Activated T-helper 1 cell treated with Interleukin-2 at 50 U/mL for 16 hours (primary cell): ENCODE results near the gene FZD1.

Experiments used
- DNase-seq: peaks from one replicate; pipeline ENCODE4 v3.0.0-alpha.2; 2020; ENCODE audit warnings: low read depth

FZD1 gene

DNA sequence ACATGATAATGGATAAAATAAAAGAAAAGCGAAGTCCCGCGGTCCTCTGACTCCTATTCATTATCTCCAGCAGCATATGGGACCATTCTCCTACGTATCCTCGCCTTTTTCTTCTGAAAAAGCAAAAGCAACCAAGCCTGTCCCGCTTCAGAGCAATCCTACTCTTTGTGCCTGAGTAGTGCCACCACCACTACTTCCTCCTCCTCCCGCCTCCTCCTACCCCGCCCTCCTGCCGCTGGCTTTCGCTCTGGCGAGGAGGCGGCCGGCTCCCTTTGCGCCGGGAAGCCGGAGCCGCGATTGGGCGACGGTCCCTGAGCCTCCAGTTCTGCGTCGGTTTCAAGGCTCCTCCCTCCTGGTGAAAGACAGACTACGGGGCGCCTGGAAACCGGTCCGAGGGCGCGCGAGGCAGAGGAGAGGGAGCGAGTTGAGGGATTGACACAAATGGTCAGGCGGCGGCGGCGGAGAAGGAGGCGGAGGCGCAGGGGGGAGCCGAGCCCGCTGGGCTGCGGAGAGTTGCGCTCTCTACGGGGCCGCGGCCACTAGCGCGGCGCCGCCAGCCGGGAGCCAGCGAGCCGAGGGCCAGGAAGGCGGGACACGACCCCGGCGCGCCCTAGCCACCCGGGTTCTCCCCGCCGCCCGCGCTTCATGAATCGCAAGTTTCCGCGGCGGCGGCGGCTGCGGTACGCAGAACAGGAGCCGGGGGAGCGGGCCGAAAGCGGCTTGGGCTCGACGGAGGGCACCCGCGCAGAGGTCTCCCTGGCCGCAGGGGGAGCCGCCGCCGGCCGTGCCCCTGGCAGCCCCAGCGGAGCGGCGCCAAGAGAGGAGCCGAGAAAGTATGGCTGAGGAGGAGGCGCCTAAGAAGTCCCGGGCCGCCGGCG lies at the start of gene FZD1:
TSS of gene FZD1 (plus strand) at position 388 of the 878 bp plus-strand sequence. CDS start at position 836, 448 bp downstream.
- no peak for DNase-seq

DNA sequence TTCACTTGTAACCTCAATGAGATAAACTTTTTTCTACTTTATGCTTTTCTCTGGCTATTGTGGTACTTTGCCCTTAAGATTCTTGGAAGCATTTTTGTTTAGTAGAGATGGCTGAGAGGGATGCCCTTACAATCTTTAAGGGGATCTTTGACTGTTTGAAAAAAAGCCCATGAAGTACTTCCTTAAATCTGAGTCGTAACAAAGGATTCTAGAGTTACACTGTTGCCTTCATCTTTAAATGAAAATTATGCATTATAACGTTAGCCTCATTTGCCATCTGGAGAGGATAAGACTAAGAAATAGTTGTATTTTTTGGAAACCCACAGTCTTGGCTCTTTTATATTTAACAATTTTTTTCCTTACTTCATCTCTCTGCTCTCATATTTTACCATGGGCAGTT lies 37.8 kb upstream of the FZD1 start:
- no peak for DNase-seq

DNA sequence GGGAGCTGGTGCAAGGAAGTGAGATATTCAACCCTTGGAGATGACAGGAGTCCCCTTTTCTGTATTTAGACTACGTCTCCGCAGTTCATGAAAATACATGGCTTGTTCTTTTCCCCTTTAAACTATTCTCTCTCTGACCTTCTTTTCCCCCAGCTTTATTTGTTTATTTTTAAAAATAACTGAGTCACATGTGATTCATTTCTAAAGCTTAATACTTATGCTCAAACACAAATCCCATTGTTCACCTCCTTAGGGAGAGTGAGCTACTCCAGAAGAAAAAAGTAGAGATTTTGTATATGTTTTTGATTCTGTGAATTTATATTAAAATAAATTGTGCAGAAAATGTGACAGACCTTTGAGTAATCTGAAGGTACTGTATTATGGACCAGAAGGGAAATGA lies 35.9 kb upstream of the FZD1 start:
- no peak for DNase-seq

DNA sequence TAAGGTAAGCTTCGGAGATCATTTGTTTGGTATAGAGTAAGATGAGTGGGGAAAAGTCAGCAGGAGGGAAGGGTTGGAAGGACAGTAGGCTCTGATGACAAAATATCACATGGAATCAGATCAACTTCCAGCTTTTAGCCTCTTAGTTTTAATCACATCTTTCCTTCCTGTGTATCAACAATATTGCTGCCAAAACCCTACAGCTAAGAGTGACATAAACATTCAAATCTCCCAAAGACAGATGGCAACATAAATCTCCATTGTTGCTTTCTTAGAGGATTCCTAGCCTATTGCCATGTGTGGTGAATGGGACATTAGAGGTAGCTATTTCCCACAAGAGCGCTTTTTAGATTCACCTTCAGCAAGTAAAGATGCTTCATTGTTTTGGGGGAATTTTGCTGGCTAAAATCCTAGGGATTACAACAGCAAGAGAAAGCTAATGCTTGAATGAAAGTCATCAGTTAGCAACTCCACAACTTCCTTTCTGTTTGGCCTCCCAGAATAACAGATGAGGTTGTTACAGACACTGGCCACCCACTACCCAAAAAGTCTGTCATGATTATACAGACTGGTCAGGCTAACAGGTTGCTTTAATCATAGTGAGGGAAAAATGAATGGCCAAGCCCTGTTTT lies 35.2 kb upstream of the FZD1 start:
- no peak for DNase-seq

DNA sequence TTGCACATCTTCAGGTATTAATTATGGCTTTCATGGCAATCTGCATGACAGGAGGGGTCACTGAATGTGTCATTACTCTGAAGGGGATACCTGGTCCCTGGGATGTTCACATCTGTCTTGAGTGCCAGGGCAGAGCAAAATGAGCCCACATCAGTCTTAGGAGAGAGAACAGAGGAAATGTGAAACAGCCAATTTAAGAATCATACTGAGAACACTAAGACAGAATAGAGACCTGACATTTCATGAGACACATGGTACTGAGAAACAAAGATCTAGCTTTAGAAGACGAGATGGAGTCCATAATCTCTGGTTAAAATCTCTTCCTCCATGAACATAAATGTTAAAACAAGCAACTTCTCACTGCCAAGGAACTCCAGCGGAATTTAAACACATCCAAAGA lies 34.1 kb upstream of the FZD1 start:
- no peak for DNase-seq

DNA sequence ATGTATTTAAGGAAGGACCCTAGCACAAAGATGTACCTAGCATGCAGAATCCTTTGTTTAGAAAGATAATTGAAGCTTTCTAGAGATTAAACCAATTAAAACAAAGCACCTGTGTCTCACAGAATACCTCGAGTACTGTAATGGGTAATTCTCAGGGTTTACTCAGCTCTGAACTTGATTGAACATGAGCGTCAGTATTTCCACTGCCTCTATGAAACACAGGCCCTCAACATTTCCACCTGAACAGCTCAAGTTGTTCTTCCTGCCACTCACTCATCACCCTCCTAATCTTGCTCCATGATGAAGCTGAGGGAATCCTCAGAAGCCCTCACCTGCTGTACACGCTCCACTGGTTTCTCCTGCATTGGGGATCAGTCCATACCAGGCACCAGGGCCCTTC lies 33.7 kb upstream of the FZD1 start:
- no peak for DNase-seq

DNA sequence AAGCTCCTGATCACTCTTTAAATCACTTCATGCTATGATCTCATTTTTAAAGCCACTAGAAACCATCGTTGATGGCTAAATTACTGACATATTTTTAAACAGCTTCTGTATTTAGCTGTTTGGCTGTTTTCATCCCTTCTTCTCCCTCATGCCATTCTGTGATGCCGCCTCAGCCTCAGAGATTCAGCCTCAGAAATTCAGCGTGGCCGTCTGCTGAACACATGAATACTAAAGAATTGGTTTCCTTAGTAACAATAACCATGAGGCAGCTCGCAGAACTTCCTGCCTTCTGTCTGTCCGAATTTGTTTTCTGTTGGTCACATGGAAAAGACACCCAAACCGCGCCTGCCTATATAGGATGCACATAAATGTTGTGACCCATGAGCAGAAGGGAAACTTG lies 31.0 kb upstream of the FZD1 start:
- DNase-seq = no peak

DNA sequence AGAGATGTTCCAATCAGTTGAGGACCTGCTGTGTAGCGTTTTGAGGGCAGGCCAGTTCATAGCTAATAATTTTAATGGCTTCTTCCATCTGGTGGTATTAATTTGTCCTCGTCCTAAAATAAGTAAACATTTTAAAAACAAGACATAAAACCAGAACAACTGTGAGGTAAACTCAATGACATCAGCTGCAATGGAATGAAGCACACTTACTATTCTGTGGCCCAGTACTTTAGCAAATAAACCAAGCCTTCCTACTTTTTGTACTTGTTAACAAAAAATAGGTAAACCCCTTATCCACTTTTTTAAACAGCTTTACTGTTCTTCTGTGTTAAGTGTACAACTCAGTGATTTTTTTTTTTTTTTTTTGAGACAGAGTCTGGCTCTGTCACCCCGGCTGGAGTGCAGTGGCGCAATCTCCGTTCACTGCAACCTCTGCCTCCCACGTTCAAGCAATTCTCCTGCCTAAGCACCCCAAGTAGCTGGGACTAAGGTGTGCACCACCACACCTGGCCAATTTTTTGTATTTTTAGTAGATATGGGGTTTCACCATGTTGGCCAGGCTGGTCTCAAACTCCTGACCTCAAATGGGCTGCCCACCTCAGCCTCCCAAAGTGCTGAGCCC lies 28.9 kb upstream of the FZD1 start:
- DNase-seq = no peak

DNA sequence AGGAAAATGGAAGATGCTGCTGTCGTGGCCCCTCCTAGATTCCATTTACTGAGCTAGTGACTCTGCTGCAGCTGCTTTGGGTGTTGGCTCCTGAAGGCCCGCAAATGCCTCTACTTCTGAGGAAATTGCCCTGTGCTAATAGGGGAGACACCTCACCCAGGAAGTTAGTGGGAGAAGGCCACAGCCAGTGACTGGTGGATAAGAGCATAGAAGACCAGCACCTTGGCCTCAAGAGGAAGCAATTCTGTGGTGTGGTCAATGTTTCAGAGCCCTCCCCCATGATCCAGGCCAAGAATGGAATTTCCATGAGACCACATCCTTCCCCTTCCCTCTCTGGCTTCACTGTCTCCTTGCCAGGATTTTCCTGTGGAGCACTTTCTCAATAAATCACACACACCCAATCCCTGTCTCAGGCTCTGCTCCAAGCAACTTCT lies 25.0 kb upstream of the FZD1 start:
- no peak for DNase-seq

DNA sequence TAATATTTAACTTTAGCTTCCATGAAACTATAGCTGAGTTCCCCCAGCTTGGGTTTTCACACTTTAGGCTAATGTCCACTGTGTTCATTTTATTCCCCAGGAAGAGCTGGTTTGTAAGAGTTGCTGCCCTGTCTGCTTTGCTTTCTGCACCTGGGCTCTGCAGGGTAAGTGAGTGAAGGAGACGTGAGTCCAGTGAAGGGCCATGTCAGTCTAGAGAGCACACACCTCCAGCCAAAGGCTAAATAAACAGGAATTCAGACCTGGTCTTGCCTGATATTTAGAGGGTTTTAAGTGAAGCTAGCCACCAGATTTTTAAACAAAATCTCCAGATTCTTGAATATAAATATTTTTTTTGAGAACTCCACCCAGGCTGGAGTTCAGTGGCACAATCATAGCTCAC lies 24.5 kb upstream of the FZD1 start:
- DNase-seq = no peak

DNA sequence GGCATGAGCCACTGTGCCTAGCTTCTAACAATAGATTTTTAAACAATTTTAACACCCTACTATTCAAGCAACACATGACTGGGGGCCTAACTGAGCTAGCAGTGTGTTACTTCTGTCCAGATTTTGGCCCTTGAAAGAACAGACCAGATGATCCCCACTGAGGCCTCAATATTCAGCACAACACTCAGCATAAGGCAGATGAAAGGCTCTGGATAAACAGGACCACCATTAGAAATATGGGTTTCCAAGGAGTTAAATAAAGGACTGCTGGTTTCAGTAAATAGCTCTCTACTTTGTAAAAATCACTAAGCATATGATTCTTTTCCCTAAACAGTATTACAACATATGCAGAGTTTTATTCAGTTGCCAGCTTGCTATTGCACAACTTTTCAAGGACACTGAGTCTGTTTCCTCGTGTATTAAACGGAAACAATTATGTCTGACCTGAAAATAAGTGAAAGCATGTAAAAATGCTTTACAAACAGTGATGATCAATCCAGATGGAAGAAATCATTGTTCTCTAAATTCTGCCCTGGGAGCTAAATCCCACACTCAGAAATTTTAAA lies 23.8 kb upstream of the FZD1 start:
- DNase-seq = no peak

DNA sequence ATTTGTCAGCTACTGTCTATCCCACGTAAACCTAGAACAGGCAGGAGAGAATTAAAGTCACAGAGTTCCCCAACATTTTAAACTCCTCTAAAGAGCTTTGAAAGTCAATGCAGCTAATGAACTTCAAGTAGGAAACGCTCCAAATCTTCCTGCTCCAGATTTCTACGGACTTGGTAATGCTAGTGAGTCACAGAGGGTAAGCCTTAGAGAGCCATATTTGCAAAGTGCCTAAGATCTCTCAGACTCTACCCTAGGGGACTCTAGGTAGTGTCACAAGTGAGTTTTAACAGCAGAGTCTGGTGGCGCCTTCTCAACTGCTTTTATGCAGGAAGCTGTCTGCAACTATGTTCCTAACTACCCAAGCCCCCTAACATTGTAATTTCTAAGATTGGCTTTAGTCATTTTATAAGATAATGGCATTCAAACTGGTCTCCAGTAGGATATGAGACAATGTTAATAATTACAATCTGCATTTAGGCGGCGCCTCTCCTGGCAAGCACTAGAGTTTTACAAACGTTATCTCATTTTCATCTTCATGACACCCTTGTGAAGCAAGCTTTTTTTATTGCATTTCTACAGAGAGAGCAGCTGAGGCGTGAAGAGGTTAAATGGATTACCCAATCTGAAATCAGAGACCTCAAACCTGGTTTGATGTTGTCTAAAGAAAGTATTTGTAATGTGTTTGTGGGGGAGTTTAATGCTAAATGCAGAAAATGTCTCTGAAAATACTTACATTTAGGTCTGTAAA lies 22.0 kb upstream of the FZD1 start:
- no peak for DNase-seq

DNA sequence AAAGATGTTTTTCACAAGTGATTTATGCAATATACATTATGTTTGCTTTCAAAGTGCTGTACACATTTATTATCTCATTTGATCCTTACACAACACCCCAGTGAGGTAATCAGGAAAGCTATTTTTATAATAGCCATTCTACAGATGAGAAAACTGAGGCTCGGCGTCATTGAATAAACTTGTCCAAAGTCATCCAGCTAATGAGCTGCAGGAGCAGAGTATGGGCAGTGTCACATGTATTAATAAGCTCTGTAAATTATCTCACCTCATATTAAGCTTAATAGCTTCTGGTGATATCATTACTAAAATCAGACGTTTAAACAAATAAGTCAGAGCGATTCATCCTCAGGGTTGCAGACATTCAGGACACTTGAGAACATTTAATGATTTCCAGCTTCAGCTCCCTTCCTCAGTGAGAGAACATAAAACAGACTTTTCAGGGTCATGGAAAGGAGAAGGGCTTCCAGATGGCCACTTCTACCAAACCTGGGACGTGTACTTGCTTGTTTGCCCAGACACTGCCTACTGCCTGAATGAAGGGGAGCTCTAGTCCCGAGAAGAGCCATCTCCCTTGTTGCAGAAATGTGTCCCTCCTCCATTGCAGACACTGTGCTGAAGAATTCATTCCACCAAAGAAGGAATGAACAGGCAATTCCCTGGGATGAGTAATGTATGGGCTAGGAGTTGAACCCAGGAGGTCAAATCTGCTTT lies 20.5 kb upstream of the FZD1 start:
- DNase-seq = no peak

DNA sequence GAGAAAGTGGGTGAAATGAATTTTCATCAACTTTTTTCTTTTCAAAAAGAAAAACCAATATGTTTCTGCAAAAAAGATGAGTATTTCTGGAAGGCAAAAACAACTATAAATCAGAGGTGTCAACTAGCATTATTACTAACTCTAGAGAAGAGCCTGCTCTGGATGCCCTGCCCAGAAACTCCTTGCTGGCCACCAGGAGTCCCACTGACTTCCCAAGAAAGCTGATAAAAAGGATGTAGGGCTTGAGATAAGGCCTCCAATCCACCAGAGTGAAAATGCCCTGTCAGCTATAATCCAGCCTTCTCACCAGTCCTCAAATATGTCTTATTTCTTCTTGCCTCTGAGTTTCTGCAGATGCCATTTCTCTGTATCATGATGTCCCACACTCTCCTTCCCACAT lies 16.7 kb upstream of the FZD1 start:
- DNase-seq = no peak

DNA sequence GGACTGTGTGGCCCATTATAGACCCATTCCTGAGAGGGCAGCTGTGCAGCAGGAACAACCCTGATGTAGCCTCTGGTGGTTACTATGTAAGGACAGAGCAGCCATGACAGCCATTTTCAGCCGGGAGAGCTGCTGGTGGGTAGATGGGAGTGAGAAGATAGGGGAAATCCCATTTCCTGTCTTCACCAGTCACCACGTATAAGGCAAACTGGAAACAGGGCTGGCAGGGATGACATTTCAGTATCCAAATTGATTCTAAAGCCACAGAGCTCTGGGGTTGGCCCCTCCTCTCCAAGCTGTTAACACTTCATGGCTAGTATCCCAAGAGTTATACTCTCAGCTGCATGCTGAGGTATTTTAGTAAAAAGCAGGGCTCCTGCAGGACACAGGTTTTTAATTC lies 15.2 kb upstream of the FZD1 start:
- DNase-seq = no peak

DNA sequence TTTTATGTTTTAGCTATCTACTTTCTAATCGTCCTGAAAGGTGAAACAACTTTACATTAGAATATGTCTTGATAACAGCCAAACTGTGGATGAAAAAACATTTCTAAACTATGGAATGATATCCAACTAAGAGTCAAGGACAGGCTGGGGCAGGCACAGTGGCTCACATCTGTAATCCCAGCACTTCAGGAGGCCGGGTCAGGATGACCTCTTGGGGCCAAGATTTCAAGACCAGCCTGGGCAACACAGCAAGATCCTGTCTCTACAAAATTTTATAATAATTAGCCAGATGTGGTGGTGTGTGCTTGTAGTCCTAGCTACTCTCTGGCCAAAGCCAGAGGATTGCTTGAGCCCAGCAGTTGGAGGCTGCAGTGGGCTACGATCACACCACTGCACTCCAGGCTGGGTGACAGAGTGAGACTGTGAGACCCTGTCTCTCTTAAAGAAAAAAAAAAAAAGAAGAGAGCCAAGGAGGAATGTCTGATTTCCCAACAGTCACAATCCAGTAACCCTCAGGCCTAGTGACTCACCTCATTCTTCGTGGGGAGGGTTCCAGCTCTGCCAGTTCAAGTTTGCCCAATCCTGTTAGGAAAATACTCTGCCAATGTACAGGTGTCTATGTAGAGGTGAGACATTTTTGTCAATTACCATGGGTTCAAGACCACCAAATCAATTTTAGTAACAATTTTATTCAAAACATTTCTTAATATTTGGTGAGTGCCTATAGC lies 14.6 kb upstream of the FZD1 start:
- DNase-seq = no peak

DNA sequence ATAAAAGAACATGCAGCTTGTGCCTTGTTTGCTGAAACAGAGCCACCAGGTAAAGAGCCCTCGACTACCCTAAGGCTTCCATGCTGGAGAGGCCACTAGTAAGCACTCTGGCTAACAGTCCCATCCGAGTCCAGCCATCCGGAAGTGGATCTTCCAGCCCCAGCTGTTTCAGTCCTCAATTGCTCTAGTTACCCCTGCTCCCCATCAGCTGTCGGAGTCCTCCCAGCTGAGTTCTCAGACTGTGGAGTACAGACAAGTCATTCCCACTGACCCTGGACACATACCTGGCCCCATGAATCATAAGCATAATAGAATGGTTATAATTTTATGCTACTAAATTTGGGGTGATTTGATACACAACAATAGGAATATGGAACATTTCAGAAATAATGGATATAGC lies 13.5 kb upstream of the FZD1 start:
- no peak for DNase-seq

DNA sequence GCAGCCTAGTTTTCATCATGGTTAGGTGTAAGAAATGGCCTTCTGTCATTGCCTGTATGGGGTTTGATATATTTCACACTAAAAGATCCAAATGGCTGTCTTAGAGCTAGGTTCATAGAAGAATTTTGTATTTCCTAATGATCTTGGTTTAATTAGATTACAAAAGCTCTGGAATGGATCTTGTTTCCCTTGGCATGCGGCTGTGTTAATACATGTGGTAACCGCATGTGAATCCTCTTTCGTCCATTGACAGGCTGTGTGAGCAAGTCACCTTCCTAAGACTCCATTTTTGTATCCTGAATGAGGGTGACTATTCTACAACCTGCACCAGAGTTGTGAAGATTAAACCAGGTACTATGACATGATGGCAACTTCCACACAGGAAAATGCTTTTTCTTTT lies 12.4 kb upstream of the FZD1 start:
- DNase-seq = no peak

DNA sequence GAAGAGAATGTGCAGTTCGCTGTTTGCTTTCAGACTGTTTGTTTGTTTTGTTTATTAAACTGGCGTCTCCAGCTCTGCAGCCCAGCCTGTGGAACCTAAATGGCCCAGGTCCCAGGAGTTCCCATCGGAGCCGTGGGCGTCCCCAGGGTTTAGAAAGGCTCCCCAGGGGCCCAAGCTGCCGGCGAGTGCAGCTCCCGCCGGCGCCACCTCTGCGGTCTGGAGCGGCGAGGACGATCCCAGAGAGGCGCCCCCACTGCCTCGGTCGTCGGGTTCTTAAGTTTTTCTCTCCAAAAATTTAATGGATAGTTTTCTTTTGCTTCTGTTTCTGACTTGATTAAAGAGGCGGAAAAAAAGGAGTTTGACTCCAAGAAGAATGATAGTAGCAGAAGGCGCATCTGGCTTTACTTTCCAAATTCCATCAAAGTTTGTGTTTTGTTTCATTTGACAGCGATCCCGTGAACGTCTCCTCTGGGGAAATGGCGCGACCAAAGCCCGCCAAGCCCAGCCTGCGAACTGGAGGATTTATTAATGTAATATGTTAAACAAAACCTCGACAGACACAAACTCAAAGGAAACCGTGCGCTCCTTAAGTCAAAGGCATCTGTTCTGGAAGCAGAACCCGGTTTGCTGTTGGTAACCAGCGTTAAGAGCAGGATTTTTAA lies 718 bp upstream of the FZD1 start:
- no peak for DNase-seq
